ACC112 (cell line): ENCODE measurements around the gene RIOK1.

Source experiments
- H2AFZ ChIP-seq: fragments of 200-600 bp; sonication (generic); one replicate; pipeline ENCODE4 v1.6.0; 2017; ENCODE audit warnings: antibody characterized with exemption, low read length; ENCODE audit not compliant: unreplicated experiment
- H3K27ac ChIP-seq: fragments of 200-600 bp; sonication (generic); 2 replicates; pipeline ENCODE4 v1.5.1; 2014; ENCODE audit warnings: low read depth, mild to moderate bottlenecking, antibody characterized with exemption, low read length, moderate library complexity
- H3K27me3 ChIP-seq: fragments of 200-600 bp; sonication (generic); 2 replicates; pipeline ENCODE4 v1.6.1; 2014; ENCODE audit warnings: mild to moderate bottlenecking, antibody characterized with exemption, low read length, moderate library complexity, mixed read lengths; ENCODE audit not compliant: insufficient read depth
- H3K36me3 ChIP-seq: fragments of 200-600 bp; sonication (generic); 2 replicates; pipeline ENCODE4 v1.6.1; 2016; ENCODE audit warnings: mild to moderate bottlenecking, antibody characterized with exemption, low read length, moderate library complexity, mixed read lengths; ENCODE audit not compliant: insufficient read depth
- H3K4me1 ChIP-seq: fragments of 200-600 bp; sonication (generic); one replicate; pipeline ENCODE4 v1.6.1; 2016; ENCODE audit warnings: low read length, mixed read lengths; ENCODE audit not compliant: insufficient read depth, unreplicated experiment, control insufficient read depth
- H3K4me3 ChIP-seq: fragments of 200-600 bp; sonication (generic); 2 replicates; pipeline ENCODE4 v1.5.1; 2014; ENCODE audit warnings: mild to moderate bottlenecking, low read depth, low read length
- H3K79me2 ChIP-seq: fragments of 200-600 bp; sonication (generic); one replicate; pipeline ENCODE4 v1.6.0; 2016; ENCODE audit warnings: low read length; ENCODE audit not compliant: control insufficient read depth, unreplicated experiment, insufficient read depth

RIOK1 gene

GRCh38 chr6:7424967-7425807, 35.6 kb downstream of the RIOK1 start:
- Histone ChIP-seq H3K4me1 (no peaks in the 10 kb centered on the region), H3K36me3 (no peaks in the 10 kb centered on the region), H2AFZ (no peak overlapping the region), H3K79me2 (no peaks in the 10 kb centered on the region), H3K4me3 (no peak overlapping the region), H3K27ac (no peak overlapping the region), H3K27me3 (no peaks in the 10 kb centered on the region)

- Histone ChIP-seq H3K79me2 (no peaks in the 10 kb centered on the region), H3K27ac (no peak overlapping the region), H3K36me3 (no peaks in the 10 kb centered on the region), H3K4me1 (no peaks in the 10 kb centered on the region), H2AFZ (no peak overlapping the region), H3K27me3 (no peaks in the 10 kb centered on the region), H3K4me3 (no peak overlapping the region)
Measured at GRCh38 chr6:7425808-7426190, 36.2 kb downstream of the RIOK1 start.

- no peak overlapping the region for H3K4me3 ChIP-seq
- no peak overlapping the region for H2AFZ ChIP-seq
- H3K27ac ChIP-seq, result no peak overlapping the region
- no peaks in the 10 kb centered on the region for H3K4me1 ChIP-seq
- no peaks in the 10 kb centered on the region for H3K36me3 ChIP-seq
- H3K27me3 ChIP-seq, result no peaks in the 10 kb centered on the region
- no peaks in the 10 kb centered on the region for H3K79me2 ChIP-seq
Measured at GRCh38 chr6:7426447-7427169, 37.0 kb downstream of the RIOK1 start.

GRCh38 chr6:7431313-7431673, 41.7 kb downstream of the RIOK1 start:
- H3K4me3 ChIP-seq, result no peak overlapping the region
- H3K4me1 ChIP-seq, result no peaks in the 10 kb centered on the region
- H3K79me2 ChIP-seq, result no peaks in the 10 kb centered on the region
- H3K36me3 ChIP-seq, result no peaks in the 10 kb centered on the region
- H3K27me3 ChIP-seq, result no peaks in the 10 kb centered on the region
- no peak overlapping the region for H3K27ac ChIP-seq
- H2AFZ ChIP-seq, result no peak overlapping the region

- H3K79me2 ChIP-seq, result no peaks in the 10 kb centered on the region
- no peak overlapping the region for H2AFZ ChIP-seq
- H3K4me3 ChIP-seq, result no peak overlapping the region
Measured at GRCh38 chr6:7431674-7432390, 42.2 kb downstream of the RIOK1 start.

GRCh38 chr6:7432391-7433120, 42.9 kb downstream of the RIOK1 start:
- H2AFZ ChIP-seq, result no peak overlapping the region
- H3K79me2 ChIP-seq, result no peaks in the 10 kb centered on the region
- no peaks in the 10 kb centered on the region for H3K4me1 ChIP-seq
- H3K36me3 ChIP-seq, result no peaks in the 10 kb centered on the region
- no peak overlapping the region for H3K4me3 ChIP-seq
- no peak overlapping the region for H3K27ac ChIP-seq
- no peaks in the 10 kb centered on the region for H3K27me3 ChIP-seq

More at GRCh38 chr6:7431674-7432390, 42.2 kb downstream of the RIOK1 start:
- no peak overlapping the region for H3K27ac ChIP-seq
- H3K27me3 ChIP-seq, result no peaks in the 10 kb centered on the region
- H3K4me1 ChIP-seq, result no peaks in the 10 kb centered on the region
- no peaks in the 10 kb centered on the region for H3K36me3 ChIP-seq

- Histone ChIP-seq H3K27me3 (no peaks in the 10 kb centered on the region), H3K4me3 (no peak overlapping the region), H3K4me1 (no peaks in the 10 kb centered on the region), H3K36me3 (no peaks in the 10 kb centered on the region), H3K27ac (no peak overlapping the region), H3K79me2 (no peaks in the 10 kb centered on the region), H2AFZ (no peak overlapping the region)
Measured at GRCh38 chr6:7433121-7433617, 43.6 kb downstream of the RIOK1 start.

GRCh38 chr6:7434672-7435071, 45.1 kb downstream of the RIOK1 start:
- H3K36me3 ChIP-seq, result no peaks in the 10 kb centered on the region
- no peak overlapping the region for H2AFZ ChIP-seq
- no peaks in the 10 kb centered on the region for H3K79me2 ChIP-seq
- H3K27me3 ChIP-seq, result no peaks in the 10 kb centered on the region
- no peak overlapping the region for H3K4me3 ChIP-seq
- H3K4me1 ChIP-seq, result no peaks in the 10 kb centered on the region
- no peak overlapping the region for H3K27ac ChIP-seq

GRCh38 chr6:7438011-7438410, 48.4 kb downstream of the RIOK1 start:
- no peaks in the 10 kb centered on the region for H3K79me2 ChIP-seq
- H3K4me1 ChIP-seq, result no peaks in the 10 kb centered on the region
- no peaks in the 10 kb centered on the region for H3K36me3 ChIP-seq
- H3K27me3 ChIP-seq, result no peaks in the 10 kb centered on the region
- H3K4me3 ChIP-seq, result no peak overlapping the region
- no peak overlapping the region for H3K27ac ChIP-seq
- H2AFZ ChIP-seq, result no peak overlapping the region

GRCh38 chr6:7439228-7439627, 49.6 kb downstream of the RIOK1 start:
- Histone ChIP-seq H3K36me3 (no peaks in the 10 kb centered on the region), H3K27me3 (no peaks in the 10 kb centered on the region), H3K79me2 (no peaks in the 10 kb centered on the region), H2AFZ (no peak overlapping the region), H3K27ac (no peak overlapping the region), H3K4me1 (no peaks in the 10 kb centered on the region), H3K4me3 (no peak overlapping the region)
